Activated naive CD4-positive, alpha-beta T cell treated with anti-CD3 and anti-CD28 coated beads for 36 hours (primary cell): ENCODE data around the gene AK2. TPM values are rescaled to one million over a fixed set of nuclear protein-coding genes. Genes with fewer than 3 reads are reported as not detected.

ENCODE experiments used
- CTCF ChIA-PET: fragments of 350-600 bp; sonication (Branson Sonifier 250); formaldehyde crosslinking; loops from one replicate; lab custom pipeline; 2021; ENCODE audit warnings: antibody characterized with exemption; lab: Charles Lee
- DNase-seq: peaks from one replicate; pipeline ENCODE4 v3.0.0-alpha.2; 2020
- H3K27ac Mint-ChIP-seq: one replicate; pipeline ENCODE4 v1.8.0; 2021; ENCODE audit warnings: mild to moderate bottlenecking, mixed read lengths
- H3K27me3 Mint-ChIP-seq: one replicate; pipeline ENCODE4 v1.8.0; 2021; ENCODE audit warnings: low read depth, mixed read lengths
- H3K36me3 Mint-ChIP-seq: one replicate; pipeline ENCODE4 v1.8.0; 2021; ENCODE audit warnings: low read depth, mixed read lengths
- H3K4me1 Mint-ChIP-seq: one replicate; pipeline ENCODE4 v1.8.0; 2021; ENCODE audit warnings: low read depth, mixed read lengths
- H3K4me3 Mint-ChIP-seq: one replicate; pipeline ENCODE4 v1.8.0; 2021; ENCODE audit warnings: mild to moderate bottlenecking, moderate library complexity, mixed read lengths
- H3K9me3 Mint-ChIP-seq: one replicate; pipeline ENCODE4 v1.8.0; 2021; ENCODE audit warnings: mixed read lengths
- intact Hi-C: fragments of 100-400 bp; cut with micrococcal nuclease; formaldehyde crosslinking; loops from one replicate; pipeline ENCODE4 v1.15.1; 2023
- total RNA-seq, 2 experiments: library from RNA; stranded (reverse); gene quantifications; one replicate each; pipeline ENCODE4 v1.2.3, GENCODE V29; 2021

Gene AK2
- total RNA-seq, 2 experiments from 2014 or later, result 311 to 328 TPM

GRCh38 chr1:32962248-32962896 is 74.3 kb downstream of the AK2 start:
- Mint-ChIP-seq H3K4me1 (peaks cover 43% of the 10 kb centered on the region), H3K9me3 (no peaks in the 10 kb centered on the region), H3K27me3 (no peaks in the 10 kb centered on the region), H3K4me3 (peak overlapping the region; percentile 80), H3K27ac (no peak overlapping the region), H3K36me3 (no peaks in the 10 kb centered on the region)
- CTCF ChIA-PET, result interaction anchor here (1.1 kb wide), 1 partner anchor 29 kb away, joined by 4 read pairs; no protein-coding TSS in a partner anchor
- DNase-seq, result no peak
- intact Hi-C loops, result loop anchor here (2.0 to 5.0 kb wide), 2 partner anchors 44 to 310 kb away; partner anchors contain the start of genes RBBP4 and ZBTB8OS

- CTCF ChIA-PET, result no interaction called here
- intact Hi-C loops, result loop anchor here (2.0 to 5.0 kb wide), 2 partner anchors 20 to 309 kb away; partner anchors contain the start of genes RBBP4 and ZBTB8OS
- H3K4me1 Mint-ChIP-seq, result peaks cover 43% of the 10 kb centered on the region
These were observed 75.8 kb downstream of the AK2 start for GRCh38 chr1:32960819-32961355.

GRCh38 chr1:32960342-32960741 is 76.3 kb downstream of the AK2 start:
- no peak overlapping the region for H3K27ac Mint-ChIP-seq
- no peak for DNase-seq
- intact Hi-C loops, result loop anchor here (2.0 to 5.0 kb wide), 2 partner anchors 20 to 308 kb away; partner anchors contain the start of genes RBBP4 and ZBTB8OS
- H3K9me3 Mint-ChIP-seq, result no peaks in the 10 kb centered on the region
- H3K4me3 Mint-ChIP-seq, result no peak overlapping the region
- no peaks in the 10 kb centered on the region for H3K36me3 Mint-ChIP-seq
- H3K27me3 Mint-ChIP-seq, result no peaks in the 10 kb centered on the region
- H3K4me1 Mint-ChIP-seq, result peaks cover 43% of the 10 kb centered on the region
- CTCF ChIA-PET, result no interaction called here

More at GRCh38 chr1:32960819-32961355, 75.8 kb downstream of the AK2 start:
- no peaks in the 10 kb centered on the region for H3K27me3 Mint-ChIP-seq
- H3K4me3 Mint-ChIP-seq, result no peak overlapping the region
- DNase-seq, result no peak
- no peaks in the 10 kb centered on the region for H3K36me3 Mint-ChIP-seq
- H3K9me3 Mint-ChIP-seq, result no peaks in the 10 kb centered on the region
- H3K27ac Mint-ChIP-seq, result no peak overlapping the region

GRCh38 chr1:32958827-32959226 is 77.9 kb downstream of the AK2 start:
- no peak overlapping the region for H3K4me3 Mint-ChIP-seq
- CTCF ChIA-PET, result interaction anchor here (1.1 kb wide), 1 partner anchor 64 kb away, joined by 3 read pairs; no protein-coding TSS in a partner anchor
- no peaks in the 10 kb centered on the region for H3K36me3 Mint-ChIP-seq
- DNase-seq, result no peak
- no peaks in the 10 kb centered on the region for H3K9me3 Mint-ChIP-seq
- H3K4me1 Mint-ChIP-seq, result peaks cover 44% of the 10 kb centered on the region
- H3K27ac Mint-ChIP-seq, result no peak overlapping the region
- intact Hi-C loops, result no loop called here
- H3K27me3 Mint-ChIP-seq, result no peaks in the 10 kb centered on the region

Other genes with a start within 250 kb of the AK2 start
- 100 to 1,000 TPM; 293 to 312 TPM for gene YARS1, start 219.5 kb downstream of the AK2 start, total RNA-seq
- gene S100PBP, start 219.2 kb downstream of the AK2 start, total RNA-seq, result 10 to 100 TPM; 26.1 to 31.2 TPM
- gene FNDC5, start 166.0 kb downstream of the AK2 start, total RNA-seq, result not detected
- not detected for gene HPCA, start 150.4 kb downstream of the AK2 start, total RNA-seq
- 1 to 10 TPM in 1 of 2 experiments, under 1 TPM in 1; 0.84 to 1.0 TPM for gene TMEM54, start 135.5 kb downstream of the AK2 start, total RNA-seq
- gene RNF19B, start 72.1 kb downstream of the AK2 start, total RNA-seq, result 10 to 100 TPM; 12.5 to 13.3 TPM
- 1 to 10 TPM; 1.5 to 1.6 TPM for gene AZIN2, start 44.3 kb upstream of the AK2 start, total RNA-seq
- 1 to 10 TPM; 1.5 TPM for gene TRIM62, start 145.2 kb upstream of the AK2 start, total RNA-seq
- 1 to 10 TPM; 8.1 to 8.8 TPM for gene ZNF362, start 219.6 kb upstream of the AK2 start, total RNA-seq